Frontal cortex (tissue), 4 donors: Measurements from ENCODE around the gene OBI1. TPM values are rescaled to one million over a fixed set of nuclear protein-coding genes. Genes with fewer than 3 reads are reported as not detected.
"Not testable (repeated sequence)": the region's sequence is repeated elsewhere in the genome, so short reads cannot be mapped to it uniquely, and the experiment has no call there.

Experiments used
- DNase-seq, 2 donors: peaks; one replicate each; pipeline ENCODE4 v3.0.0; 2012; ENCODE audit warnings: low spot score in 2 of 2
- FAIRE-seq: peaks from 2 replicates; lab custom pipeline; 2012; peaks lifted over from hg19 to GRCh38; lab: Jason Lieb, UNC
- total RNA-seq: library from RNA; depleted of rRNA; stranded (reverse); fragments of >200 nt; gene quantifications from one replicate; pipeline ENCODE4 v1.2.3, GENCODE V29; 2014
- donor health status: control.
- donor health status: control.
- donor health status: control.

The OBI1 gene
- total RNA-seq, 1 donor from 2014 or later: 86.8 TPM

DNA sequence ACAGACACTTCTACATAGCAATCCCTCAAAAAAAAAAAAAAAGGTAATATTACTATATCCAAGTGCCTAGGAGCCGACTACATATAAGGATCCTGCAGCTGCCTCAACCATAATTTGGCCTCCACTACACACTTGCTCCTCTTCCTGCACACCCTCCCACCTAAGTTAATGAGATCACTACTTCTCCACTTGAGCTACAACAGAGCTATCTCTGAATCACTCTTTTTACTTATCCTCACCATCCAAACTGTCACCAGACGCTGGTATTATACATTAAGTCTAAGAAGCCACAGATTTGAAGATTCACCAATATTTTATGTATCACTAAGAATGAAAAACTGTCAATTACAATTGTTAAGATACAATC is 8.3 kb downstream of the OBI1 start:
- no peak for FAIRE-seq
- DNase-seq: no peak

GRCh38 chr13:78649997-78650716 is 8.8 kb downstream of the OBI1 start:
- DNase-seq: no peak
- FAIRE-seq: no peak

DNA sequence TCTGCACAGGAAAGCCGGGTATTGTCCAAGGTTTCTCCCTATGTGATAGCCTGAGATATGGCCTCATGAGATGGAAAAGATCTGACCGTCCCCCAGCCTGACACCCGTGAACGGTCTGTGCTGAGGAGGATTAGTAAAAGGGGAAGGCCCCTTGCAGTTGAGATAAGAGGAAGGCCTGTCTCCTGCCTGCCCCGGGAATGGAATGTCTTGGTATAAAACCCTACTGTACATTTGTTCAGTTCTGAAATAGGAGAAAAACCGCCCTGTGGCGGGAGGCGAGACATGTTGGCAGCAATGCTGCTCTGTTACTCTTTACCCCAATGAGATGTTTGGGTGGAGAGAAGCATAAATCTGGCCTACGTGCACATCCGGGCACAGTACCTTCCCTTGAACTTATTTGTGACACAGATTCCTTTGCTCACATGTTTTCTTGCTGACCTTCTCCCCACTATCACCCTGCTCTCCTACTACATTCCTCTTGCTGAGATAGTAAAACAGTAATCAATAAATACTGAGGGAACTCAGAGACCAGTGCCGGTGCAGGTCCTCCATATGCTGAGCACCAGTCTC is 11.8 kb downstream of the OBI1 start:
- not testable (repeated sequence) for DNase-seq, FAIRE-seq

GRCh38 chr13:78638216-78638615 is 20.7 kb downstream of the OBI1 start:
- DNase-seq (no peak), FAIRE-seq (no peak)

GRCh38 chr13:78636495-78636894 is 22.5 kb downstream of the OBI1 start:
- no peak for DNase-seq
- FAIRE-seq: no peak

- FAIRE-seq (no peak), DNase-seq (no peak)
These were observed 26.0 kb downstream of the OBI1 start for GRCh38 chr13:78632996-78633395.

DNA sequence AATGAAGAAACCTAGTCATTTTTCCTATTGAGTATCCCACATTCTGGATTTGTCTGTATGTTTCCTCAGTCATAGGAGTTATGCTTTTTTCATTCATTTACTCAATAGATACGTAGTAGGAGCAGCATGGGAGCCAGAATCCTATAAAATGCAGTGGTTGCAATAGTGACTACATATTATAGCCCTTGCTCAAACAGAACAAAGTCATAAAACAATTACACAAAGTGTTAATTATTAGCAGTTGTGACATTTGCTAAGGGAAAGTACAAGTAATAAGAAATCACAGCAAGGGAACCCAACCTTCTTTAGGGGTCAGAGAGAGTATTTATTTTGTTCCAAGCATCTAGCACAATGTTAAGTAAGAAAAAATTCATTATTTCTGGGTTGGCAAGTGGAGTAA is 27.9 kb downstream of the OBI1 start:
- no peak for DNase-seq
- FAIRE-seq: no peak

DNA sequence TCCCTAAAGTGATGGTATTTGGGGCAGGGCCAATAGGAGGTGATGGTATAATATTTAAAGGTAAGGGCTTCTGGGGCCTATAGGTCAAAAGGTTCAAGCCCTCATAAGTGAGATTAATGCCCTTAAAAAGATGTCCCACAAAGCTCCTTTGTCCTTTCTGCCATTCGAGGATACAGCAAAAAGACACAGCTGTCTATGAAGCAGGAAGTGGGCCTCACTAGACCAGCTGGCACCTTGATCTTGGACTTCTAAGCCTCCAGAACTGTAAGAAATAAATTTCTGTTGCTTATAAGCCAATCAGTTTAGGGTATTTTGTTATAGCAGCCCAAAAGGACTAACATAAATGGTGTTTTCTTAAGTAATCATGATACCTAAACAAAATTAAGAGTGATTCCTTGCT is 28.4 kb downstream of the OBI1 start:
- FAIRE-seq: no peak
- no peak for DNase-seq

- no peak for FAIRE-seq
- no peak for DNase-seq
These were observed 33.6 kb downstream of the OBI1 start for GRCh38 chr13:78625384-78625783.

- DNase-seq: no peak
- FAIRE-seq: no peak
These were observed 35.8 kb downstream of the OBI1 start for GRCh38 chr13:78623132-78623531.

DNA sequence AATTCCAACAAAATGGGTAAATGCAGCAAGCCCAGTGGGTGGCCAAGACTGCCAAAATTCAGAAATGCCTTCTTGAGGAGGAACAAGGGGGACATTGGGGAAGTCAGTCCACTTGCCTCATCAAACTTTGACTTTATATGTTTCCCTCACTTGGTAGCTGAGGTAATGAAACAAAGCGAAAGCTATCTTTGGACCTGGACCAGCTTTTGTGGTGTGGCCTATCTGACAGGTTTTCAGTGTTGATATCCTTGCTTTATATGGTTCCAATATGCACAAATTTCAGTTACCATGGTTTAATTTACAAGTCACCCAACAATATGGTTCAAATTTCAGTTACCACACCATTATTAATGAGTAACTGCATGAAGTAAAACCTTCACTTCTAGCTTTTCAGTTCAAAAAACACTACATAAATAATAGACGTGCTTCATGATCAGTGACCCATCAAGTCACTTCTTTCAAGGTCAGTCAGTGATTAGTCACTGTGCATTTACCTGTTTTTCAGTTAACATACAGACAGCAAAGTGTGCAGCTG is 38.0 kb downstream of the OBI1 start:
- FAIRE-seq: no peak
- DNase-seq: no peak

- FAIRE-seq (no peak), DNase-seq (no peak)
These were observed 40.5 kb downstream of the OBI1 start for GRCh38 chr13:78618411-78618810.

- DNase-seq (no peak), FAIRE-seq (no peak)
These were observed 47.9 kb downstream of the OBI1 start for GRCh38 chr13:78611040-78611439.

DNA sequence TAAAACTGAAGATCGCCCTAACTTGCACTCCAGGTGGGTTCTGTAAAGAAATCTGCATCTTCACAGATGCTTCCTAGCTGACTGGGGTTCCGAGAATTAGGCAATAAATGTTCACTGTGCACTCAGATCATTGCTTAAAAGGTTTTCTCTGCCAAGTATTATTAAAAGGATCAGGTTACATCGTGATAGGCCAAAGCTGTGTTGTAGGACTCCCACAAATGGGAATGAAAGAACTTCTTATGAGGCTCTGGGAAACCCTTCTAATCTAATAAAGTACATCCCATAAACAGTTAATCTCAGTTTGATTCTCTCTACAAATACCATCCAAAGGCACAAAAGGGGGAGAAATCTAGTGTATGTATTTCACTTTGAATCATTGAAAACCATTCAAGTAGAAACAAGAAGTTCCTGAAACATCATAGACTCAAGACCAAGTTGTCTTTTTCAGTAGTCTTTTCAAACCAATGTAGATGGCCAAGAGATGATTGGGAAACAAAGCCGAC is 48.5 kb downstream of the OBI1 start:
- FAIRE-seq: no peak

DNA sequence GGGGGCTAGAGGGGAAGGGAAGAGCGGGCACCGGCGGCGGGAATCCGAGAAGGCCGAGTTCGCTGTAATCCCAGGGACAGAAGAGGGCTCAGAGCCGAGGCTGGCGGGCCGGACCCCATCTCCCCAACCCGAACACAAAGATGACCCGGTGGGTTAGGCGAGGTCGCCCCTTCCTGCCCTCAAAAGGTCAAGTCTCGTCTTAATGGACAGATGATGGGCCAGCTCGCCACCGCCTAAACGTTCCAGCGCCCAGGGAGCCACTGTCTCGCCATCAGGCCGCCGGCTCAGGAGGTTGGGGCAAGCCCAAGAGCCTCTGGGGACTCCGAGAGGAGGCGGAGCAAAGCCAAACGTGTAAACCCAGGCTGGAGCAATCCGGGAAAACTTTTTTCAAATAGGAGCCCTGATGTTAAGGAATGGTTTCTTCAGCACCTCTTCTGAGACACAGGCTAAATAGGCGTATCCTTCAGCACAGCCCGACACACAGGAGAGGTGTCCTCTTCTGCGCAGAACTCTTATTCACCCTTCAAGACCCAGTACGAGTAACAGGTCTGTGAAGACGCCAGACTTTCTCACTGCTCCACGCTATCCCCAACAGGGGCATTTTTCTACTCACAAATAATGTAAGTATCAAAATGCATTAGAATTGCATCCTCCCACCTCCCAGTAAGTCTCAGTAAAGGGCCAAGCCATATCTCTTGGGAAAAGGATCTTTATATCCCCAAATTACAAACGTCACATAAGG is 49.3 kb downstream of the OBI1 start:
- DNase-seq (no peak), FAIRE-seq (no peak)

More for the DNA sequence above, 48.5 kb downstream of the OBI1 start:
- DNase-seq: no peak

DNA sequence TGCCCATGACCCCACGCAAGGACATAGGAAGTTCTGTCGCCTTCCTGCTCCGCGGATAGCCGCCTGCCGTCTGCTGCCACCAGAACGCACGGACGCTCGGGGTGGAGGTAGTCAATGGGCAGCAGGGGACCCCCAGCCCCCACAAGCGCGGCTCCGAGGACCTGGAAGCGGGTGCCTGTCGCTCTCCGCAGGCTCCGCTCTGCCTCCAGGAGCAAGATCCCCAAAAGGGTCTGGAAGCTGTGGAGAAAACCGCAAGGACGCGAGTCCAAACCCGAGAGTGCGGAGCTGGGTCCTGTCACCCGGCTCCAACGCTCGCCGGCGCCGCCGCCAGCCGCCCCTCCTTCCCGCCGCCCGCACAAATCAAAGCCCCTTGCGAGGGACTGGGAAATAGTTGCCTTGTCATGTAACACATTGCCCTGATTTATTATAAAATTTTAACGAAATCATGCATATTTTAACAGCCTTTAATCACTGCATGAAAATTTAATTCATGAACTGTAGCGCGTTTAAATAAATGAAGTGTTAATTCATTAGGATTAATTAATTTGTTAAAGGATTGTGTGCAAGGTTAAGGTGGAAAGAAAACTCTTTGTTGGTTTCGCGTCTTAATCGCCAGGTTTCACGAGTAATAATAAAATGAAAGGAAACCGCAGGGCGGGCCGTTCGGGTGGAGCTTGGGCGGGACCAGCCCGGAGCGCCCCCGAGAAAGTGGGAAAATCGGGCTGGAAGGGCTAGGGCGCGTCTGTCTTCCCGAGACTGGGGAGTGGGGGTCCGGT is 50.1 kb downstream of the OBI1 start:
- FAIRE-seq: no peak
- DNase-seq: no peak

DNA sequence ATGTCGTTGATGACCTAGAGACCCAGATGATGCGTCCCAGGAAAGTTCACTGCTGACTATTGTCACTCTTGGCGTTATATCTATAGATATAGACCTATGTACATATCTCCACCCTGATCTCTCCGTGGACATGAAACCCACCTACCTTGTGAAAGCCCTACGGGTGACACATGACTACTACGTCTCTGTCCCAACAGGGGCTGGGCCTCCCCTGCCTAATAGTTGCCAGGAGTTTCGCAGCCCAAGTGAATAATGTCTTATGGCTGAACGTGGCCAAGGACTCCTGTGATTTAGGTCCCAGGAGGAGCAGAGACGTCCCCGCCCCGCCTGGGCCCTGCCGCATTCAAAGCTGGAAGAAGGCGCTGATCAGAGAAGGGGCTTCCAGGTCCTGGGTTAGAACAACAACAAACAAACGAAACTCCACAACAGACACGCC is 50.7 kb downstream of the OBI1 start:
- FAIRE-seq (no peak), DNase-seq (peak in 1 of 2 donors; percentile 24)

DNA sequence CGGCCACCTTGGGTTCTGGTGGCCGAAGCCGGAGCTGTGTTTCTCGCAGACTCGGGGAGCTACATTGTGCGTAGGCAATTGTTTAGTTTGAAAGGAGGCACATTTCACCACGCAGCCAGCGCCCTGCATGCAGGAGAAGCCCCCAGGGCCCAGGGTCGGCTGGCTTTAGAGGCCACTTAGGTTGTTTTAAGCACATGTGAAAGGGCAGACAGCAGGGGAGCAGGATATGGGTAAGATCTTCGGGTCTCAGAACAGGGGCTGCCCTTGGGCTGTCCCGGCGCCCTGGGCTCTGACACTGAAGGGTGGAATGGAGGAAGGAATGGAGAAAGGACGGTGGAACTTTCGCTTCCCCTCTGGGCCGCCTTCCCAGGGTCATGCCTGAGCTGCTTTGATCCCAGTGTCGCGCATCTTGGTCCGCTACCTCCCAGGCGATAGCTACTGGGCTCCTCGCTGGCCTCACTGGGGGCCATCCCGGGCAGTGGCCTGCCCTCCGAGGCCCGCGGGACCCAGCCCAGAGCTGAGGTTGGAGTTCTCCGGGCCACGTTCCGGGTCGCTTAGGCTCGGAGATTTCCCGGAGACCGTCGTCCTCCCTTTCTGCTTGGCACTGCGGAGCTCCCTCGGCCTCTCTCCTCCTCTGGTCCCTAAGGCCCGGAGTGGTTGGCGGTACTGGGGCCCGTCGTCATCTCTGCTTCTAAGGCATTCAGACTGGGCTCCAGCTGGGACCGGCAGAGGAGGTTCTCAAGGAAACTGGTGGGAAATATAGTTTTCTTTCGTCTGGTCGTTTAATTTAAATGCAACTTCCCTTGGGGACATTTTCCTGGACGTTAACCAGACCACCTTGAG is 51.3 kb downstream of the OBI1 start:
- DNase-seq: peak in 1 of 2 donors; percentile 23
- FAIRE-seq: no peak
